Central memory CD8-positive, alpha-beta T cell (primary cell): Measurements from ENCODE around the gene GM2A.

ENCODE experiments used
- ATAC-seq: fragments of 150-1000 bp; cut with Tn5 transposase; replicated peaks from 2 replicates; pipeline ENCODE4 v1.10.0; 2022; ENCODE audit warnings: mild to moderate bottlenecking, moderate FRiP score, moderate number of reproducible peaks; ENCODE audit not compliant: poor library complexity, severe bottlenecking; ENCODE audit errors: extremely low read depth
- DNase-seq, 2 donors: peaks; one replicate each; pipeline ENCODE4 v3.0.0; 2021; ENCODE audit warnings: low spot score in 2 of 2
- H3K27ac Mint-ChIP-seq: one replicate; pipeline ENCODE4 v1.8.0; 2022; ENCODE audit warnings: low read depth, mild to moderate bottlenecking, moderate library complexity, mixed read lengths
- H3K27me3 Mint-ChIP-seq: one replicate; pipeline ENCODE4 v1.8.0; 2022; ENCODE audit warnings: mixed read lengths
- H3K36me3 Mint-ChIP-seq: one replicate; pipeline ENCODE4 v1.8.0; 2022; ENCODE audit warnings: mild to moderate bottlenecking, moderate library complexity, mixed read lengths; ENCODE audit not compliant: insufficient read depth
- H3K4me1 Mint-ChIP-seq: one replicate; pipeline ENCODE4 v1.8.0; 2022; ENCODE audit warnings: mixed read lengths
- H3K4me3 Mint-ChIP-seq: one replicate; pipeline ENCODE4 v1.8.0; 2022; ENCODE audit warnings: mild to moderate bottlenecking, moderate library complexity, mixed read lengths
- H3K9me3 Mint-ChIP-seq: one replicate; pipeline ENCODE4 v1.8.0; 2022; ENCODE audit warnings: mixed read lengths

The GM2A gene

DNA sequence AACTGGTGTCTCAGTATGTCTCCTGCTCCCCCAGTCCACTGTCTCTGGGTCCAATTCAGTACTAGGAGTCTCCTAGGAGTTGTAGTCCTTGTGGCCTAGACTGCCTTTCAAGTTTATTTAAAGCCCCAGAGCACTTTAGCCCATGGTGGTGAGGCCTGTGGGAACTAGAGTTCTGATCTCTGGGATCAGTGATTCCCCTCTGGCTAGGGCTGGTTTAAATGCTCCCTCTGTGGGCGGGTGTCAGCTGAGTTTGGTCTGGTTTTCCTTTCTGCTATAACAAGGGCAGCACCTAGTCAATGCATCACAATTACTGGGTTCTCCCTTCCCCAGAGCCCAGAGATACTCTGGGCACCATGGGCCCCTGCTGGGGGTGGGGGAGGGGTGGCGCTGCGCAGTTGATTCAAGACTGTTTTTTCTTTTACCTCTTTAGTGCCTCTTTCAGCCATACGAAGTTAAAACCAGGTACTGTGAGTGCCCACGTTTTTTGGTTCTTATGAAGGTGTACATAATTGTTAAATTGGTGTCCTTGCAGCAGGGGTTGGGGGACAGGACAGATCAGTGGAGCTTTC is 59.9 kb downstream of the GM2A start:
- no peak overlapping the region for H3K4me3 Mint-ChIP-seq
- ATAC-seq (no peak), DNase-seq (no peak)
- H3K27ac Mint-ChIP-seq, result no peak overlapping the region
- H3K27me3 Mint-ChIP-seq, result peaks cover 30% of the 10 kb centered on the region
- peaks cover 2% of the 10 kb centered on the region for H3K36me3 Mint-ChIP-seq
- peaks cover 14% of the 10 kb centered on the region for H3K9me3 Mint-ChIP-seq
- H3K4me1 Mint-ChIP-seq, result peaks cover 5% of the 10 kb centered on the region

DNA sequence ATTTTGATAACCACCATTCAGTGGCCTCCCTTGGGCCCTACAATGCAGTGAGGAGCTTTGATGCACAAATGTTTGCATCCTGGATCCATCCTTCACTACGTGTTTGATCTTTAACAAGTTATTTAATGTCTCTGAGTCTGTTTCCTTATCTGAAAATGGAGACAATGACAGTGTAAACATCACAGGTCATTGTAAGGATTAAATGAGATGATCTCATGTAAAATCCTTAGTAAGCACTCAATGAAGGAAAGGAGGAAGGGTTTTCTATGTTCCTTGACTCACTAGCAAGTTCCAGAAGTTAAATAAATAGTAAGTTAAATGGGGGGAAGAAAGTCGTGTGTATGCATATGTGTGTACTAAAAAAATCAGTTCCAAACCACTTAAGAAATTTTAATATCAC is 60.4 kb downstream of the GM2A start:
- DNase-seq, result no peak
- ATAC-seq, result no peak

DNA sequence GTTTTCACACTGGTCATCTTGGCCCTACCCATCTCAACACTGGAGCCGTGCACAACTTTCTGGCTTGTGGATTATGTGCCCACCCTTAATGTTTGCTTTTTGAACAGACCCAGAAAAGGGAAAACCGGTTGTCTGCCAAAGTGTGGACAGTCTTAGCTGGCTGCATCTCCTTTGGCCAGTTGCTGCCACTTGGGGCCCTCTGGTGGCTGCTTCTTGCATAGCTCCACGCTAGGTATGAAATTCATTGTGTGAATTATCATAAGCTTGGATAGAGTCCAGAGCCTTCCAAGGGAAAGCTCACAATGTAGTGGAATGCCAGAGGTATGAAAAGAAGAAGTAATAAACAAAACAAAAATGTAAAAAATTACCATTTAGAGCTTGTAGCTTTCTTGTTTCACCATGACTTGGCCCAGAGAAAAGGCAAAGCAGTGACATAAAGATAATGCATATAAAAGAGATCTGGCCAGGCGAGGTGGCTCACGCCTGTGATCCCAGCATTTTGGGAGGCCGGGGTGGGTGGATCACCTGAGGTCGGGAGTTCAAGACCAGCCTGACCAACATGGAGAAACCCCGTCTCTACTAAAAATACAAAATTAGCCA is 63.1 kb downstream of the GM2A start:
- Mint-ChIP-seq H3K36me3 (peaks cover 2% of the 10 kb centered on the region), H3K4me3 (no peak overlapping the region), H3K27me3 (peaks cover 21% of the 10 kb centered on the region), H3K9me3 (peaks cover 7% of the 10 kb centered on the region), H3K4me1 (peaks cover 5% of the 10 kb centered on the region), H3K27ac (no peak overlapping the region)
- DNase-seq (peak in 1 of 2 donors; percentile 24), ATAC-seq (no peak)

More for the DNA sequence above, 60.4 kb downstream of the GM2A start:
- Mint-ChIP-seq H3K27ac (no peak overlapping the region), H3K4me1 (peaks cover 5% of the 10 kb centered on the region), H3K36me3 (peaks cover 2% of the 10 kb centered on the region), H3K9me3 (peaks cover 14% of the 10 kb centered on the region), H3K27me3 (peaks cover 30% of the 10 kb centered on the region), H3K4me3 (no peak overlapping the region)

DNA sequence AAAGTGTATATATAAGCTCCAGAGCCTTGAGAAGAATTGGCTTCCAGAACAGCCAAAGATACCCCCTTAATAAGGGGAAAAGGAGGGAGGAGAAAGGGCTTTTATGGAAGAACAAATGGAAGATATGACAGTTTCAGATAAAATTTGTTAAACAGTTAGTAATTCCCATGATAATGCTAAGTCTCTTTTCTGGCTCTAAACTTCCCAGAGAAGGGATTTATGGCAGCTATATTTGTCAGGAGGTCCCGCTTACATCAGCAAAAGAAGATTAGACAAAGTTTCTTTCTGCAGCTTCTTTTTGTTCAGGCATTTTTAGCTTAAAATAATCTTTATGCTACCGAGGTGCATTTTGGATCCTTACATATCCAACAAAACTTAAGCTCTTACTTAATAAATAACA is 64.9 kb downstream of the GM2A start:
- Mint-ChIP-seq H3K27me3 (peaks cover 22% of the 10 kb centered on the region), H3K4me1 (peaks cover 5% of the 10 kb centered on the region), H3K4me3 (no peak overlapping the region), H3K9me3 (no peaks in the 10 kb centered on the region), H3K27ac (no peak overlapping the region), H3K36me3 (no peaks in the 10 kb centered on the region)
- DNase-seq, result no peak
- no peak for ATAC-seq

DNA sequence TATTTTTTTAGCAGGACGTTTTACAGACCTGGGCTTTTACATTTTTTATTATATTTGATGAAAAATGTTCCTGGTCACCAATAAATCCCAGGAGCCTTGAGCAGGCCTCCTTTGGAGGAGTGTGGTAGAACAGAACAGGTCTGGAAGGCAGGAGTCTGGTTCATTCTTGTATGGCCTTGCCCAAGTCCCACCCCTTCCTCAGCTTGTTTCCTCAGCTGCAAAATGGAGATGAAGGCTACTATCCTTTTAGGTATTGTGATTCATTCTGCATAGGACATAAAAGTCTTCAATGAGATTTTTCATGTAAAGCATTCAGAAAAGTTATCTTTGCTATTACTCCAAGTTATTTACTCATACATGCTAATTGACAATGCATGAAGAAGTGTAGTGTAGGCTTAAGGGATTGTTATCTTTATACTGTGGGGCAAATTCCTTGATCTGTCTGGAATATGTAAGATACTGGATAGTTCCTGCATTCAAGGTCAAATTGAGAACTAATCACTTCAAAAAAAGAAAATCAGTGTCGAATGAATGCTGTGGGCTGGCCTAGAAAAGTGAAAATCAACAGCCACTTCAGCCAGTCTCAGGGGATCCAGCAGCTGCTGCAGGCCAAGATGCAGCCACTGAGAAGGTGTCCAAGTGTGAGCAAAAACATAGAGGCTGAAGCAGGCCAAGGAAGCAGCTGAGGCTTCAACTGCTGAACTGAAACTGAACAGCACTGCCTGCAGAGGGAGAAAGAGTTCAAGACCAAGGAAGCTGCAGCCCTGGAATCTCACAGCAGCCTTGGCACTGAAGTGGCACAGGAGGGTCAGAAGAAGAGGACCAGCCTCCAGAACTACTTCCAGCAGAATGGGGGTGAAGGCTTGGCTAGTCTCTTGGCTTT is 66.1 kb downstream of the GM2A start:
- Mint-ChIP-seq H3K9me3 (no peaks in the 10 kb centered on the region), H3K4me1 (peaks cover 5% of the 10 kb centered on the region), H3K27me3 (peaks cover 32% of the 10 kb centered on the region), H3K27ac (no peak overlapping the region), H3K4me3 (no peak overlapping the region), H3K36me3 (no peaks in the 10 kb centered on the region)
- ATAC-seq, result no peak
- no peak for DNase-seq
